ENCODE measurements around the gene BAZ2A.
"Not testable (repeated sequence)": the region's sequence is repeated elsewhere in the genome, so short reads cannot be mapped to it uniquely, and the experiment has no call there.

The BAZ2A gene

GRCh38 chr12:56593909-56594621 lies 36.1 kb downstream of the BAZ2A start:
- peak in 3 of 4 experiments; percentile 18 to 44 (median 28) for DNase-seq

- DNase-seq: no peak
Observed at GRCh38 chr12:56591961-56592360, 38.2 kb downstream of the BAZ2A start.

GRCh38 chr12:56591126-56591525 lies 39.0 kb downstream of the BAZ2A start:
- DNase-seq: no peak

- no peak for DNase-seq
Observed at GRCh38 chr12:56590237-56590830, 39.8 kb downstream of the BAZ2A start.

GRCh38 chr12:56589783-56590182 lies 40.3 kb downstream of the BAZ2A start:
- no peak for DNase-seq

GRCh38 chr12:56585098-56585497 lies 45.0 kb downstream of the BAZ2A start:
- no peak for DNase-seq

- DNase-seq: no peak
Observed at GRCh38 chr12:56581418-56582145, 48.5 kb downstream of the BAZ2A start.

GRCh38 chr12:56578983-56579546 lies 51.1 kb downstream of the BAZ2A start:
- DNase-seq: no peak

- DNase-seq: not testable (repeated sequence)
Observed at GRCh38 chr12:56577248-56577647, 52.9 kb downstream of the BAZ2A start.

- no peak for DNase-seq
Observed at GRCh38 chr12:56574210-56574609, 55.9 kb downstream of the BAZ2A start.

- no peak for DNase-seq
Observed at GRCh38 chr12:56572288-56572687, 57.8 kb downstream of the BAZ2A start.

GRCh38 chr12:56571121-56571520 lies 59.0 kb downstream of the BAZ2A start:
- DNase-seq: no peak

- DNase-seq: no peak
Observed at GRCh38 chr12:56568146-56568545, 62.0 kb downstream of the BAZ2A start.

GRCh38 chr12:56565510-56566101 lies 64.5 kb downstream of the BAZ2A start:
- DNase-seq: no peak

- no peak for DNase-seq
Observed at GRCh38 chr12:56551070-56551469, 79.1 kb downstream of the BAZ2A start.

GRCh38 chr12:56546680-56547079 lies 83.4 kb downstream of the BAZ2A start:
- no peak for DNase-seq

Measured in activated naive CD4-positive, alpha-beta T cell (primary cell).